SKM-1 (cell line): ENCODE measurements around the gene FCN2.

ENCODE experiments used
- DNase-seq: peaks from one replicate; lab custom pipeline; 2025; ENCODE audit not compliant: unreplicated experiment; lab: John Stamatoyannopoulos, UW

Gene FCN2

DNA sequence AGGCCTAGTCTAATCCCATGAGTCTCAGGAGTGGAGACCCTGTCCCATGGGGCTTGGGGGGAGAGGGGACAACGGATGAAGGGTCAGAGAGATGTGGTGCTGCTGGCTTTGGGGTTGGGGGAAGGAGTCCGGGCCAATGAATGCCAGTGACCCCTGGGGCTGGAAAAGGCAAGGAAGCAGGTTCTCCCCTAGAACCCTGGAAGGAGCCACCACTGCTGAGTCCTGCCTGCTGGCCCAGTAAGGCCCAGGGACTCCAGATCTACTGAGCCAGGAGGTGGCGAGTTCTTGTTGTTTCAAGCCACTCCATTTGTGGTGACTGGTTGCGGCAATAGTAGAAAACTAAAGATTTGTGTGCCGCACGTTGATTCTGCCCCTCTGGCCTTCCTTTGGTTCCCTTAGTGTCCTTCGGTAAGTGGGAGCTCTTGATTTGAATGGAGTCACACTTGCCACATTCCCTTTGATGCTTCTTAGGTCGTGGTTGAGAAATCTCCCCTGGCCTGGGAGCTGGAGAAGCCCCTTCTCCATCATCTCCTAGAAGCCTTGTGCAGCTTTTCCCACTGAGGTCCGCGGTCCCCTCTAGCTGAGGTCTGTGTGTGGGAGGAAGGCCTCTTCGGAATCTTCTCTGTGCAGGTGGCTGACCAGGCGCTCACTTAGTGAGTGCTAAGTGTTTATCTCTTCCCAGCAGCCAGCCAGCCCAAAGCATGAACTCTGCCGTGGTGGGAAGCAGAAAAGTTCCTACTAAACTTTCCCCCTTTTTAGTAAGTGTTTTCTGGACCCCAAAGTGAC, 28.1 kb downstream of the FCN2 start:
- DNase-seq = no peak

- DNase-seq = no peak
These were observed 29.2 kb downstream of the FCN2 start for GRCh38 chr9:134909511-134910481.

- no peak for DNase-seq
These were observed 31.7 kb downstream of the FCN2 start for GRCh38 chr9:134912126-134912840.

- no peak for DNase-seq
These were observed 32.6 kb downstream of the FCN2 start for GRCh38 chr9:134913041-134913712.

GRCh38 chr9:134913713-134914500, 33.3 kb downstream of the FCN2 start:
- DNase-seq = no peak

DNA sequence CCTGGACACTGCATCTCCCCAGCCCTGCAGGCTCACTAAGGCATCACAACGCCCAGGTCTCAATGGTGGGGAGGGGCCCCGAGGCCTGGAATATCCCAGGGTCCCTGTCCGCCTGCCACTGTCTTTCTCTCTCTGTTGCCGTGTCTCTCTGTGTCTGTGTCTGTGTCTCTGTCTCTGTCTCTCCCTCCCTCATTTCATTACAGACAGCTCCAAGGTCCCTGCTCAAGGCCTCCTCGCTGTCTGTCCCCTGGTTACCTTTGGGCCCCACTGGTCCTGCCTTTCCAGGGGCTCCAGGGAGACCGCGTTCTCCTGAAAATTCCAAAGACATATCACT, 33.9 kb downstream of the FCN2 start:
- DNase-seq = no peak

DNA sequence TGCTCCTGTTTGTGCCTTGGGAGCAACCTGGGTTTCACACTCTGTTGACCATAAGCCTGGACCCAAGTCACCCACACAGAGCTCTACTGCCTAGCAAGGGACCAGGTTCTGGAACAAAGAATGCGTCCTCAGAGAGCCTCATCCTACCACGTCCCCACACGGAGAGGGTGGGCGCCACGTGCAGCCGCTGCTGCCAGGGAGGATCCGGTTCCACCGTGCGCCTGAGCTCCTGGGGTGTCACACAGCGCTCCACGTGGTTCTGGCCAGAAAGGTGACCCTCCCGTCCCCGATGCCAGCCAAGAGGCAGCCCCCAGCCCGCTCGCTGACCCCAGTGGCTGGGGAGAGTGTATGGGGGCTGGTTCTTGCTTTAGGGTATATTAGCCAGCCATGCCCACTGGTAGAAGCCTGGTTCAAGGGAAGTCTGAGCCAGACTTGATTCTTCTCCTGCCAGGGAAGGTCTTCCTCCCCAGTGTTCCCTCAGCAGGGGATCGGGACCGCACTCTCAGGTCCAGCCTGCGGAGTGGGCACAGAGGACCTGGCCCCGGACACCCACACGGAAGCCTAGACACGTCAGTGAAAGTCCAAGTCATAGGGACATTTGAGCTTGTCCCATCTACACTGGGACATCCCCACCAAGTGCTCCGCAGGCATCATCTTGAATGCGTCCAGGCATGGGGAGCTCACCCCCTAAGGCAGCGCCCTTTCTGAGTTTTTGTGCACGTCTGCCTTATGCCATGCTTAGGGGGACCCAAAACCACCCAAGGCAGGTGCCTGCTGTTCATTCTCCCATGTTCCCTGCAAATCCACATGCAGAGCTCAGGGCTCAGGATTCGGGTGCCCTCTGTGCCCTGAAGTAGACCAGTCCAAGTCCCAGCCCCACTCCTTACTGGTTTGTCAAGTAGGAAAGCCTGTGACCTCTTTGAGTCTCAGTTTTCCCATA, 34.7 kb downstream of the FCN2 start:
- no peak for DNase-seq

GRCh38 chr9:134916161-134916665, 35.6 kb downstream of the FCN2 start:
- DNase-seq = no peak

DNA sequence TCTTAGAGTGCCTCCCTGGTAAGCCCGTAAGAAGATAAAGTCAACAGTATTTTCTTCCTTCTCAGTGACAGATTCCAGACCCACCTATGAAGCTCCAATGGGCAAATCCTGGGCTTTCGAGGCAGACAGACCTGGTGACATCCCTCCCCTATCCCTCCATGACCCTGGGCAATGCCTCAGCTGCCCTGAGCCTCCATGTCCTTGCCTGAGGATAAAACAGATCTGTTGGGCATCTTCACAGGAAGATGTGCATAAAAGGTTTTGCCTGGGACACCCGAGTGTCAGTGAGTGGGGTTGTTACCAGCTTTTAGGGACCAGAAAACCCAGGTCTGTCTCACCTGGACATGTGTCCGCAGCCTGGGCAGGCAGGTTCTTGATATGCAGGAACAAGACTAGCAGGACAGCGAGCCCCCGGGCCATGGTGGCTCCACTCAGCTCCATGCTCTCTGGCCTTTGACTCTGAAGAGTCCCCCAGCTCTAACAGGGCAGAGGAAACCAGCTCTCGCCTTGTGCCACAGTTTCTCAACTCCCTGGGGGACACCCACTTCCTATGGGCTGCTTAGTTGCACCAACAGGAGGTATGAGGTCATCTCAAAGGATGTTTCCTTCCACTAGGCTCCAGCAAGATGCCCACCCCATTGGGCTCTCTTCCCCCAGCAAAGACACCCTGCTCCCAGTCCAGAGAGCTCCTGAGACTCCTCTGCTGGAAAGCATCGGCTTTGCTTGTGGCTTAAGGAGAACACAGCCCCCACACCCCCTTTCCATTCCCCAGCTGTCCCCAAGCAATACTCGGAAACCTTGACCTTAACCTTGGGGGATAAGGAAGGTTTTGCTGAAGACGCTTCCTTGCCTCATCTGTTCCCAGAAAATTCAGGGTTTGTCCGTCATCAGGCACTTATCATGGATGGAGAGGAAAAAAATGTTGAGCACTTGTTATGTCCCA, 37.1 kb downstream of the FCN2 start, which contains the start of gene FCN1:
FCN1 (minus strand) TSS at position 482 of the 943 bp plus-strand sequence; CDS start at position 441, 41 bp downstream.
- peak; percentile 82 for DNase-seq

- DNase-seq = no peak
These were observed 38.0 kb downstream of the FCN2 start for GRCh38 chr9:134918646-134919045.

- DNase-seq = no peak
These were observed 38.7 kb downstream of the FCN2 start for GRCh38 chr9:134919303-134919702.

GRCh38 chr9:134922066-134922931, 41.7 kb downstream of the FCN2 start:
- peak; percentile 77 for DNase-seq

- no peak for DNase-seq
These were observed 42.3 kb downstream of the FCN2 start for GRCh38 chr9:134922932-134923240.

DNA sequence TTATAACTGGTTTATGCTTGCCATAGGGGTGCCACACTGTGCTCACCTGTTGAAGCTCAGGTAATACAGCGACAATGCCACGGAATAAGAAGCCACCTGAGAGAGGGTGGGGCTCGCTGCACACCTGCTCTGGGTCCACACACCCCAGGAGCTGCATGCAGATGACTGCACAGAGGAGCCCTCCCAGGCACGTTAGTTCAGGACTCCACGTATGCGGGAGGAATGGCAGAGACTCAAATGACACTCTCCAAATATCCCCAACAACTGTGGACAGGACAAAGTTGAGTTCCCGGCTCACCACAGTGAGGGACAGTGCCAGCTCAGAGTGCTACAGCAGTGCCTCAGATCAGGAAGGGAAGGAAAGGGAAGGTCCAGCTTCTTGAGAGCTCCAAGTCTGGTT, 42.9 kb downstream of the FCN2 start:
- DNase-seq = no peak

GRCh38 chr9:134925011-134925511, 44.5 kb downstream of the FCN2 start:
- no peak for DNase-seq

DNA sequence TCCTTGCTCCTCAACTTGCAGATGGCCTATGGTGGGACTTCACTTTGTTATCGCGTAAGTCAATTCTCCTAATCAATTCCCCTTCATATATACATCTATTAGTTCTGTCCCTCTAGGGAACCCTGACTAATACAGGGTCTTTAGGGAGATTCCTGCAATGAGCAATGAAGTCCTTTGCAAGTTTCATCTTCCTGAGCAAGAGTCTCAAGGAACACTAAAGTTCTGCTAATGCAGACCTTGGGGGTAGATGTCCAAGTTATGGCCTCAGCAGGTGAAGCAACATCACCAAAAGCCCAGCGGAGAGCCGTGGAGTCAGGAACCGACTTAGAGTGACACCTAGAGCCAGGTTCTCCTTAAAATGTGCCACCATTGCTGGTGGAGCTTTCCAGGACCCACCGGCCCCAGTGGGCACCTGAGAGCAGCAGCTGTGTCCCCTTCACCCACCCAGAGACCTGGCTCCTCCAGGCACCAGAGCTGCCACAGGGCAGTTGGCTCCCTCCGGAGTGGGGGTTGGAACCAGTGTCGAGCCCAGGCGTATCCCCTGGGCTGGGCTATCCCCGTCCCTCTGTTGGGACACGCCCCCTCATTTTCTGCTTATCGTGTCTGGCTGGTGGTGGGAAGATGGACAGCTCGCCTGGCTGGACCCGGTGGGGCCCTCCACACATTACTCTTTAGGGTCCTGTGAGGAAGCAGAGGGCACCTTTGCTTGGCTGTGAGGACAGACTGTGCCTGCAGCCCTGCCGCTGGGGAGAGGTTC, 48.0 kb downstream of the FCN2 start:
- DNase-seq = no peak
